Measurements from ENCODE around the gene GTPBP6. TPM values are rescaled to one million over a fixed set of nuclear protein-coding genes. Genes with fewer than 3 reads are reported as not detected.
"Not testable (repeated sequence)": the region's sequence is repeated elsewhere in the genome, so short reads cannot be mapped to it uniquely, and the experiment has no call there.

The GTPBP6 gene
- total and polyA plus RNA-seq, 8 donors, result 31.1 to 63.2 (median 53.1) TPM

GRCh38 chrX:352181-352580 is 33.6 kb upstream of the GTPBP6 start:
- Histone ChIP-seq H3K9me3 (no peaks in the 10 kb centered on the region), H3K27ac (no peak overlapping the region), H3K4me3 (no peak overlapping the region), H3K4me1 (no peaks in the 10 kb centered on the region), H3K27me3 (no peaks in the 10 kb centered on the region), H3K36me3 (peaks cover 0 to 17% of the 10 kb centered on the region in 2 donors)
- ATAC-seq, result no peak
- intact Hi-C loops (cut with DNase I), result no loop called here
- TF ChIP-seq, protein P1, sequence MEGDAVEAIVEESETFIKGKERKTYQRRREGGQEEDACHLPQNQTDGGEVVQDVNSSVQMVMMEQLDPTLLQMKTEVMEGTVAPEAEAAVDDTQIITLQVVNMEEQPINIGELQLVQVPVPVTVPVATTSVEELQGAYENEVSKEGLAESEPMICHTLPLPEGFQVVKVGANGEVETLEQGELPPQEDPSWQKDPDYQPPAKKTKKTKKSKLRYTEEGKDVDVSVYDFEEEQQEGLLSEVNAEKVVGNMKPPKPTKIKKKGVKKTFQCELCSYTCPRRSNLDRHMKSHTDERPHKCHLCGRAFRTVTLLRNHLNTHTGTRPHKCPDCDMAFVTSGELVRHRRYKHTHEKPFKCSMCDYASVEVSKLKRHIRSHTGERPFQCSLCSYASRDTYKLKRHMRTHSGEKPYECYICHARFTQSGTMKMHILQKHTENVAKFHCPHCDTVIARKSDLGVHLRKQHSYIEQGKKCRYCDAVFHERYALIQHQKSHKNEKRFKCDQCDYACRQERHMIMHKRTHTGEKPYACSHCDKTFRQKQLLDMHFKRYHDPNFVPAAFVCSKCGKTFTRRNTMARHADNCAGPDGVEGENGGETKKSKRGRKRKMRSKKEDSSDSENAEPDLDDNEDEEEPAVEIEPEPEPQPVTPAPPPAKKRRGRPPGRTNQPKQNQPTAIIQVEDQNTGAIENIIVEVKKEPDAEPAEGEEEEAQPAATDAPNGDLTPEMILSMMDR (IDR thresholded peaks at IDR 0.05), result no peak
- peak in 1 of 4 donors; percentile 72 for DNase-seq

DNA sequence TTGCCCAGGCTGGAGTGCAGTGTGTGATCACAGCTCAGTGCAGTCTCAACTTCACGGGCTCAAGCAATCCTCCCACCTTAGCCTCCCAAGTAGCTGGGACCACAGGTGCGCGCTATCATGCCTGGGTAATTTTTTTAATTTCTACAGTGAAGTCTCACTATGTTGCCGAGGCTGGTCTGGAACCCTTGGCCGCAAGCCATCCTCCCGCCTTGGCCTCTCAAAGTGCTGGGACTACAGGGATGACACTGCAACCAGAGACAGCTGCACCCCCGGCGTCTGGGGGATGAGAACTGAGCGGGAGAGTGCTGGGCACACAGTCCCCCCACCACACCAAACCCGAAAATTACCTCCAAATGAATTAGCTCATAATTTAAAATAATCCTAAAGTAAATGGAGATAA is 33.1 kb upstream of the GTPBP6 start:
- no peak for ATAC-seq
- Histone ChIP-seq H3K27me3 (no peaks in the 10 kb centered on the region), H3K27ac (no peak overlapping the region), H3K9me3 (no peaks in the 10 kb centered on the region), H3K36me3 (peaks cover 0 to 21% of the 10 kb centered on the region in 2 donors), H3K4me1 (no peaks in the 10 kb centered on the region), H3K4me3 (no peak overlapping the region)
- intact Hi-C loops (cut with DNase I), result no loop called here
- DNase-seq, result peak in 1 of 4 donors; percentile 44
- TF ChIP-seq, protein P1 (IDR thresholded peaks at IDR 0.05), result no peak

DNA sequence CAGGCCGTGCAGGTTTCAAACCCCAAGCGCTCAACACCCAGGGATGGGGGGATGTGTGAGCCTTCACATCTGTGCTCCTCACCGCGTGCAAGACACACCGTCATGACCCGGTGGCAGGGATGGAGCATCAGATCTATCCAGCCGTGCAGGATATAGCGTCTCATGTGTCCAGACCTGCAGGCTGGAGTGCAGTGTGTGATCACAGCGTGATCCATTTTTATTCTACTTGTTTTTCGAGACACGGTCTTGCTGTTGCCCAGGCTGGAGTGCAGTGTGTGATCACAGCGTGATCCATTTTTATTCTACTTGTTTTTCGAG is 32.7 kb upstream of the GTPBP6 start:
- H3K36me3 ChIP-seq, result peaks cover 0 to 25% of the 10 kb centered on the region in 2 donors
- ATAC-seq; H3K9me3 ChIP-seq; H3K27ac ChIP-seq; DNase-seq; H3K4me1 ChIP-seq; H3K27me3 ChIP-seq; H3K4me3 ChIP-seq; intact Hi-C loops (cut with DNase I): not testable (repeated sequence)

DNA sequence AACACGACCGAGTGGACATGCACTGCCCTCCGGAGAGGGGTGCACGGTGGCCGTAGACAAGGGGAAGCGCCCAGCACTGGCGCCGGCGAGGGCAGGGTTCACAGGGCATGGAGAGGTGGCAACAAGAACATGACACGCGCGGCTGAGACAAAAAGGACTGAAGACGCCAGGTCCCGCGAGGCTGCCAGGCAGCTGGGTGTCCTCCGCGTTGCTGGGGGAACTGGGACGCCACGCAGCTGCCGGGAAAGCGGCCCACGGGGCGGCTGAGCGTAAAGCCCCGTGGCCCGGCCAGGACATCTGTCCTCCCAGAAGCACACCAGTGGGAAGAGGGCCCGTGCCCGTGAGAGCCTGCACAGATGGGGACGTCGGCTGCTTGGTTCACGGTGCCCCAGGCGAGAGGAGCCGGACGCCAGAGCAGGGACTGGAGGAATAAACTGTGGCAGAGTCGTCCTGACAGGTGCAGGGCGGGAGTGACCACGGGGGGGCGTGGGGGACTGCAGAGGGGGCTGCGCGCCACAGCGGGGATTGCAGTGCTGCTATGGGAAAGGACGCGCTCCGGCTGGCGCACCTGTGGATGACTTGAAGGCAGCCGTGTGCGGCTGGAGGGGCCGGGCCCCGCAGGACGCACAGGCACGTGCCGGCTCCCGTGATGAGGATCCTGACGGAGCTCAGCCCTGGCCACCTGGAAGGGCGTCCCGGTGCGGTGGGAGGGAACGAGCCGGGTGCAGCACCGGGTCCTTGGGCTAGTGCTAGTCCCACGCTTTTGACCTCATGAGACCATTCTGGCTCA is 32.1 kb upstream of the GTPBP6 start:
- ATAC-seq (no peak), DNase-seq (peak in 1 of 4 donors; percentile 71)
- TF ChIP-seq, protein P1 (IDR thresholded peaks at IDR 0.05), result no peak
- intact Hi-C loops (cut with DNase I), result no loop called here
- no peaks in the 10 kb centered on the region for H3K9me3 ChIP-seq
- H3K27me3 ChIP-seq, result no peaks in the 10 kb centered on the region
- H3K4me3 ChIP-seq, result no peak overlapping the region
- no peaks in the 10 kb centered on the region for H3K4me1 ChIP-seq
- H3K36me3 ChIP-seq, result peaks cover 0 to 28% of the 10 kb centered on the region in 2 donors
- no peak overlapping the region for H3K27ac ChIP-seq

DNA sequence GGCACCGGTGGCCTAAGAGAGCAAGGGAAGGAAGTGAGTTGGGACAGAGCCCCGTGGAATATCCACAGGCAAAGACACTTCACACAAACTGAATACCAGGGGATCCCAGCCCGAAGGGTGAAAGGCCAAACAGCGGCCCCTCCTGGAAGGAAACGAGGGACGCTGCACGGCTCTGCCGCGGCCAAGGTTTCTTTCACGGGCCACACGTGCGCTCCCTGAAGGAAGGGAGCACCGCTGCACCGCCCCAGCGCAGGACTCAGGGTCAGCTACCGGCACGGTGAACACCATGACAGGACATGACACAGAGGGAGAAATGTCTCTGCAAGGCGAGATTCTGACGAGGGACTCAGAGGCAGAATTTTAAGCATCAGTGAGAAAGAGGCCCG is 31.5 kb upstream of the GTPBP6 start:
- Histone ChIP-seq H3K27ac (no peak overlapping the region), H3K4me3 (no peak overlapping the region), H3K36me3 (peaks cover 0 to 31% of the 10 kb centered on the region in 2 donors), H3K9me3 (peaks cover 0 to under 1% of the 10 kb centered on the region in 2 donors), H3K4me1 (no peaks in the 10 kb centered on the region), H3K27me3 (no peaks in the 10 kb centered on the region)
- TF ChIP-seq, protein P1 (IDR thresholded peaks at IDR 0.05), result no peak
- ATAC-seq, result no peak
- DNase-seq, result peak in 1 of 4 donors; percentile 61
- intact Hi-C loops (cut with DNase I), result no loop called here

GRCh38 chrX:349702-350101 is 31.1 kb upstream of the GTPBP6 start:
- ATAC-seq (no peak), DNase-seq (no peak)
- Histone ChIP-seq H3K27me3 (no peaks in the 10 kb centered on the region), H3K36me3 (peaks cover 0 to 36% of the 10 kb centered on the region in 2 donors), H3K4me1 (no peaks in the 10 kb centered on the region), H3K4me3 (no peak overlapping the region), H3K27ac (no peak overlapping the region), H3K9me3 (peaks cover 0 to 5% of the 10 kb centered on the region in 2 donors)
- intact Hi-C loops (cut with DNase I), result no loop called here
- TF ChIP-seq, protein P1 (IDR thresholded peaks at IDR 0.05), result no peak
